Measurements from ENCODE around the gene ZMYND10.

ZMYND10 gene

DNA sequence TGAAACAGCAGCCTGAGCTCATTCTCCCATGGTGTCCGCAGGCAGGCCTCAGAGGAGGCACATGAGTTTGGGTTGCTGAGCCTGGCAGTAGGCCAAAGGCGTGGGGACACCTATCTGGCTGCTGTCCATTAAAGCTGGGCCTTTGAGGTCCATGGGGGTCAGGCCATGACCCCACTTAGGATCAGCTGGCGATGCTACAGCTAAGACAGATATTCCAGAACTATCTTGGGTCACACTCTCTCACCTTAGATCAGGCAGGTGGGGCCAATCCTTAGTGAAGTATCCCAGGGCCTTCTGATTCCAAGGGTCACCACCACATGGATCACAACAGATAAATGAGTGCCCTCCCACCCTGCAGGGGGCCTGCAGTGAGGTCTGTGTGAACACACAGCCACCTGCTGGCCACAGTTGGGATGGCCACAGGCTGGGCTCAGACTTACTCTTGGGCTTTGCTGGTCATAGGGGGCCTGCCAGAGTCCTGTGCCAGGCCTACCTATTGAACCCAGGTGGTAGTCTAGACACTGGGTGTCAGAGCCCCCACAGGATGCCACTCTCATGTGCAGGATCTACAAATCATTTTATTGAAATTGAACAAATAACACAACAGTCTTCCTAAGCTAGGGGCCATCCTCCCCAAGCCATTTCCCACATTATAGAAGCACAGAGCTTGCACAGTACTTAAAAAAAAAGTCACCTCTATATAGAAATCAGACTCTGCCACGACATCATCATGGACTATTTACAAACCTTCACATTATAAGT, 21.0 kb downstream of the ZMYND10 start:
- H3F3A ChIP-seq (ENCODE audit: control insufficient read depth, insufficient read depth), result peaks cover 9% of the 10 kb centered on the region
- H3K4me1 ChIP-seq (ENCODE audit: control insufficient read depth, low read length), result peaks cover 38% of the 10 kb centered on the region
- TF ChIP-seq, protein P1, sequence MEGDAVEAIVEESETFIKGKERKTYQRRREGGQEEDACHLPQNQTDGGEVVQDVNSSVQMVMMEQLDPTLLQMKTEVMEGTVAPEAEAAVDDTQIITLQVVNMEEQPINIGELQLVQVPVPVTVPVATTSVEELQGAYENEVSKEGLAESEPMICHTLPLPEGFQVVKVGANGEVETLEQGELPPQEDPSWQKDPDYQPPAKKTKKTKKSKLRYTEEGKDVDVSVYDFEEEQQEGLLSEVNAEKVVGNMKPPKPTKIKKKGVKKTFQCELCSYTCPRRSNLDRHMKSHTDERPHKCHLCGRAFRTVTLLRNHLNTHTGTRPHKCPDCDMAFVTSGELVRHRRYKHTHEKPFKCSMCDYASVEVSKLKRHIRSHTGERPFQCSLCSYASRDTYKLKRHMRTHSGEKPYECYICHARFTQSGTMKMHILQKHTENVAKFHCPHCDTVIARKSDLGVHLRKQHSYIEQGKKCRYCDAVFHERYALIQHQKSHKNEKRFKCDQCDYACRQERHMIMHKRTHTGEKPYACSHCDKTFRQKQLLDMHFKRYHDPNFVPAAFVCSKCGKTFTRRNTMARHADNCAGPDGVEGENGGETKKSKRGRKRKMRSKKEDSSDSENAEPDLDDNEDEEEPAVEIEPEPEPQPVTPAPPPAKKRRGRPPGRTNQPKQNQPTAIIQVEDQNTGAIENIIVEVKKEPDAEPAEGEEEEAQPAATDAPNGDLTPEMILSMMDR (IDR thresholded peaks at IDR 0.05; ENCODE audit: low read depth, low read length, poor library complexity, severe bottlenecking), result peak; percentile 90
- no peak for TF ChIP-seq EZH2phosphoT487 (IDR thresholded peaks at IDR 0.05; ENCODE audit: borderline replicate concordance, low read length)
- H3K4me2 ChIP-seq (ENCODE audit: low read length), result no peak overlapping the region
- H3K9me3 ChIP-seq (ENCODE audit: control insufficient read depth, insufficient read depth, low read length), result no peaks in the 10 kb centered on the region
- no peak overlapping the region for H3K4me3 ChIP-seq (ENCODE audit: low read length)
- H3K27me3 ChIP-seq (ENCODE audit: control insufficient read depth, low read length), result no peaks in the 10 kb centered on the region
- peaks cover 24% of the 10 kb centered on the region for H3K79me2 ChIP-seq (ENCODE audit: control insufficient read depth, low read length)
- no peaks in the 10 kb centered on the region for H3K9me2 ChIP-seq (replicated peaks; ENCODE audit: control insufficient read depth, low read length)
- no peaks in the 10 kb centered on the region for H4K20me1 ChIP-seq (ENCODE audit: control insufficient read depth, insufficient read depth, low read depth, low read length)
- no peak overlapping the region for H3K27ac ChIP-seq (ENCODE audit: low read depth, low read length)
- H3K36me3 ChIP-seq (ENCODE audit: control insufficient read depth, low read length), result peaks cover 32% of the 10 kb centered on the region

DNA sequence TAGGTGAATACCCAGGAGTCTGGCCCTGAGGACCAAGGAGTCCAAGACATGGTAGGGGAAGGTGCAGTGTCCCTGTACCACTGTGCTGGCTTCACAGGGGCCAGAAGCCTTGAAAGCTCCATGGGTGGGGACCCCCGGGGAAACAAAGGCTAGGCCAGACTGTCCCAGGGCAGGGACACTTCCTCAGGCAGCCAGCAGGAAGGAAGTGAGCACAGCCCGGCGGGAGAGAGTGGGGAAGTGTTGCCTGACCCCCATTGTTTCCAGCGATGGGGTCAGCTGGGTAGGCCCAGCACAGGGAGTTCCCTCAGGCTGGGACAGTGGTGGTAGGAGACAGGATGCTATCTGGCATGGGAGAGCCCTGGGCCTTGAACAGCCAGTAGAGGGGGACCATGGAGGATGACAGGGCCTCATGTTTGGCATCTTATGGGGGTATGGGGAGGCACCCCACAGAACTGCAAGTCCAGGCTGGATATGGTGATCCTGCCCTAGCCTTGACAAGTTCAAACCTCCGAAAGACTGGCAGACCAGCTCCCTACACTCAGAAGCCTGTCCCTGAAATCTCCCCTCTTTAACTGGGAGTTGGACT, 21.8 kb downstream of the ZMYND10 start:
- Histone ChIP-seq H3K79me2 (ENCODE audit: control insufficient read depth, low read length) (peaks cover 24% of the 10 kb centered on the region), H3K4me2 (ENCODE audit: low read length) (no peak overlapping the region), H4K20me1 (ENCODE audit: control insufficient read depth, insufficient read depth, low read depth, low read length) (no peaks in the 10 kb centered on the region), H3F3A (ENCODE audit: control insufficient read depth, insufficient read depth) (peaks cover 4% of the 10 kb centered on the region), H3K9me3 (ENCODE audit: control insufficient read depth, insufficient read depth, low read length) (no peaks in the 10 kb centered on the region), H3K4me1 (ENCODE audit: control insufficient read depth, low read length) (peaks cover 34% of the 10 kb centered on the region), H3K27ac (ENCODE audit: low read depth, low read length) (no peak overlapping the region), H3K4me3 (ENCODE audit: low read length) (no peak overlapping the region), H3K27me3 (ENCODE audit: control insufficient read depth, low read length) (no peaks in the 10 kb centered on the region), H3K36me3 (ENCODE audit: control insufficient read depth, low read length) (peaks cover 31% of the 10 kb centered on the region), H3K9me2 (replicated peaks; ENCODE audit: control insufficient read depth, low read length) (no peaks in the 10 kb centered on the region)
- TF ChIP-seq, protein P1 (IDR thresholded peaks at IDR 0.05; ENCODE audit: low read depth, low read length, poor library complexity, severe bottlenecking), result no peak
- TF ChIP-seq EZH2phosphoT487 (IDR thresholded peaks at IDR 0.05; ENCODE audit: borderline replicate concordance, low read length), result no peak

DNA sequence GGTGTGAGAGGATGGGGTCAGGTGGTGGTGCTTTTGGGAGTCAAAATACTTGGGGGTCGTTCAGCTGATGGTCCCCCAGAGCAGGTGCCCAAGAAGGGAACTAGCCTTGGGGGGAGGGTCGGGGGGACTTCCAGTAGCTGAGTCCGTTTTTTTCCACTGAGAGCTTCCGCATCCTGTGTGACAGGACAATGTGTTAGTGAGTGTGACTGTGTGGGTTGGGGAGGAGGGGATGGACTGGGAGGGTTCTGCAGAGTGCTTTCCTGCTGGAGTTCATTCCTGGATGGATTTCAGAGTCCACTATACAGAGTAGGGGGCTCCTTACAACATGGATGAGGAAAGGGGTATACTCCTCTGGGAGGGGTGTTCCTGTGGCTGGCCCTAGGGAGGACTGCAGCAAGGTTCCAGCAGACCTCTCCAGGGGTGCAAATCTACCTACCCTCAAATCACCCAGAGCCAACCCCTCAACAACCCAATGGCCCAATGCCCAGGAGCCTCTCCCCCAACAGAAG, 22.4 kb downstream of the ZMYND10 start:
- Histone ChIP-seq H3F3A (ENCODE audit: control insufficient read depth, insufficient read depth) (no peaks in the 10 kb centered on the region; the same call in 1 of the 2 replicates), H3K36me3 (ENCODE audit: control insufficient read depth, low read length) (peaks cover 35% of the 10 kb centered on the region), H3K79me2 (ENCODE audit: control insufficient read depth, low read length) (peaks cover 24% of the 10 kb centered on the region), H4K20me1 (ENCODE audit: control insufficient read depth, insufficient read depth, low read depth, low read length) (no peaks in the 10 kb centered on the region), H3K4me2 (ENCODE audit: low read length) (no peak overlapping the region), H3K9me3 (ENCODE audit: control insufficient read depth, insufficient read depth, low read length) (no peaks in the 10 kb centered on the region), H3K9me2 (replicated peaks; ENCODE audit: control insufficient read depth, low read length) (no peaks in the 10 kb centered on the region), H3K4me3 (ENCODE audit: low read length) (no peak overlapping the region), H3K27ac (ENCODE audit: low read depth, low read length) (no peak overlapping the region), H3K4me1 (ENCODE audit: control insufficient read depth, low read length) (peaks cover 29% of the 10 kb centered on the region), H3K27me3 (ENCODE audit: control insufficient read depth, low read length) (no peaks in the 10 kb centered on the region)
- TF ChIP-seq, protein P1 (IDR thresholded peaks at IDR 0.05; ENCODE audit: low read depth, low read length, poor library complexity, severe bottlenecking), result no peak
- no peak for TF ChIP-seq EZH2phosphoT487 (IDR thresholded peaks at IDR 0.05; ENCODE audit: borderline replicate concordance, low read length)
